Nephron progenitor cell (in vitro differentiated cells): ENCODE measurements around the gene ADORA1.

ENCODE experiments used
- DNase-seq: peaks from one replicate; pipeline ENCODE4 v3.0.0; 2021
- H3K27ac Mint-ChIP-seq: 2 replicates; pipeline ENCODE4 v1.8.0; 2021; ENCODE audit warnings: mild to moderate bottlenecking, moderate library complexity, mixed read lengths
- H3K27me3 Mint-ChIP-seq: 2 replicates; pipeline ENCODE4 v1.8.0; 2021; ENCODE audit warnings: mild to moderate bottlenecking, low read depth, mixed read lengths; ENCODE audit not compliant: poor library complexity
- H3K36me3 Mint-ChIP-seq: 2 replicates; pipeline ENCODE4 v1.8.0; 2021; ENCODE audit warnings: low read depth, mixed read lengths
- H3K4me1 Mint-ChIP-seq: 2 replicates; pipeline ENCODE4 v1.8.0; 2021; ENCODE audit warnings: mixed read lengths
- H3K4me3 Mint-ChIP-seq: 2 replicates; pipeline ENCODE4 v1.8.0; 2021; ENCODE audit warnings: mild to moderate bottlenecking, moderate library complexity, mixed read lengths
- H3K9me3 Mint-ChIP-seq: 2 replicates; pipeline ENCODE4 v1.8.0; 2021; ENCODE audit warnings: mild to moderate bottlenecking, moderate library complexity, mixed read lengths
- TF ChIP-seq, protein P1 (sequence below): fragments of 200-600 bp; sonication (generic); IDR thresholded peaks from 2 replicates; pipeline ENCODE4 v1.5.0; 2021; ENCODE audit warnings: antibody characterized with exemption

Gene ADORA1

DNA sequence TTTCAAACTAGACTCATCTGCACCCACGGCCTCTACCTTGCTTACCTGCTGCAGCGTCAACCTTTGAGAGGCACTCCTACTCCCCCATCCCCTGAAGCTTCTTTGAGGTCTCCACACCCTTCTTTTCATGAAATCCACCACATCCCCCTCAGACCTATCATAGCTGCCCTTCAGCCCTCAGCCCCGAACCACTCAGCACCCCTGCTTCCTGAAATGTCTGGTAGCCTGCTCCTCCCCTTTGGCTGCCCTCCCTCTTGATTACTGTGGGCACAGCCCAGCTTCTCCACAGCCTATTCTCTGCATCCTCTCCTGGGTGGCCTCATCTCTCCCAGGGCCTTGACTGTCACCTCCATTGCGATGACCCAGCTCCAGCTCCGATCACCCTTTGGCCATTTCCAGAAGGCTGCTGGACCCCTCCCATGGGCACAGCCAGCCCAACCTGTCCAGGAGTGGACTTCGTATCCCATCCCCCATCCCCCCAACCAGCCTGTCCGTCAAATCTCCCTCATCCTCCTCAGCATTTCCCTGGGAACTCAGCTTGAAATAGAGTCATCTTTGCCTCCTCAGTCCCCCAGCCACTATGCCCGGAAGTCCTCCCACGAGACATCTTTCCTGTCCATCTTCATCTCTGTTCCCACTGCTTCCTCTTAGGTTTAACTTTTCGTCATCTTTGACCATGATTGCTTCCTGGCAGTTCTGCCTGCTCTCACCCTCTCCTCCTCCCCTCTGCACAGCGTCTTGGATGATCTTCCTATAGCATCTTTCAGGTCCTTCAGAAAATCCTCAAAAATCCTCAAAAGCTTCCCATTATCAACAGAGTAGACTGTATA is 6.1 kb upstream of the ADORA1 start:
- no peak for DNase-seq
- TF ChIP-seq, protein P1, sequence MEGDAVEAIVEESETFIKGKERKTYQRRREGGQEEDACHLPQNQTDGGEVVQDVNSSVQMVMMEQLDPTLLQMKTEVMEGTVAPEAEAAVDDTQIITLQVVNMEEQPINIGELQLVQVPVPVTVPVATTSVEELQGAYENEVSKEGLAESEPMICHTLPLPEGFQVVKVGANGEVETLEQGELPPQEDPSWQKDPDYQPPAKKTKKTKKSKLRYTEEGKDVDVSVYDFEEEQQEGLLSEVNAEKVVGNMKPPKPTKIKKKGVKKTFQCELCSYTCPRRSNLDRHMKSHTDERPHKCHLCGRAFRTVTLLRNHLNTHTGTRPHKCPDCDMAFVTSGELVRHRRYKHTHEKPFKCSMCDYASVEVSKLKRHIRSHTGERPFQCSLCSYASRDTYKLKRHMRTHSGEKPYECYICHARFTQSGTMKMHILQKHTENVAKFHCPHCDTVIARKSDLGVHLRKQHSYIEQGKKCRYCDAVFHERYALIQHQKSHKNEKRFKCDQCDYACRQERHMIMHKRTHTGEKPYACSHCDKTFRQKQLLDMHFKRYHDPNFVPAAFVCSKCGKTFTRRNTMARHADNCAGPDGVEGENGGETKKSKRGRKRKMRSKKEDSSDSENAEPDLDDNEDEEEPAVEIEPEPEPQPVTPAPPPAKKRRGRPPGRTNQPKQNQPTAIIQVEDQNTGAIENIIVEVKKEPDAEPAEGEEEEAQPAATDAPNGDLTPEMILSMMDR: no peak
- H3K27ac Mint-ChIP-seq: peak overlapping the region; percentile 7
- peaks cover 43% of the 10 kb centered on the region for H3K27me3 Mint-ChIP-seq
- H3K4me3 Mint-ChIP-seq: no peak overlapping the region
- no peaks in the 10 kb centered on the region for H3K9me3 Mint-ChIP-seq
- H3K36me3 Mint-ChIP-seq: no peaks in the 10 kb centered on the region
- peaks cover 32% of the 10 kb centered on the region for H3K4me1 Mint-ChIP-seq

DNA sequence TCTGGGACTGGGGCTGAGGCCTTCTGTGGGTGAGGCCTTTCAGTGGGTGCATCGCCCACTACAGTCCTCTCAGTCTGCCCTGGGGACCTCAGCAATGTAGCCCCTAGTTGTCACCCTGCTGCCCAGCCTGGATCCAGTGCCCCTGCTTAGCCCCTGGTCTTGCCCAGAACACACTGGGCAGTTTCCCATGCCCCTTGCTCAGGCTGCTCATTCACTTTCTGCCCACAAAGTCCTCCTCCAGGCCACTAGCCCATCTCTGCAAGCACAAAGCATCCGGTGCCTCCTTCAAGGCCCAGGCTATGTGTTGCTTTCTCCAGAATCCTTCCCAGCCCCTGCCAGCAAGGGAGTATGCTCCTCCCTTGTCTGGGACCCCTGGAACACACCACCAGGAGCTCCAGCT is 5.4 kb upstream of the ADORA1 start:
- DNase-seq: no peak
- Mint-ChIP-seq H3K27ac (no peak overlapping the region), H3K27me3 (peaks cover 46% of the 10 kb centered on the region), H3K9me3 (no peaks in the 10 kb centered on the region), H3K4me1 (peaks cover 39% of the 10 kb centered on the region), H3K4me3 (no peak overlapping the region), H3K36me3 (no peaks in the 10 kb centered on the region)
- TF ChIP-seq, protein P1: no peak

DNA sequence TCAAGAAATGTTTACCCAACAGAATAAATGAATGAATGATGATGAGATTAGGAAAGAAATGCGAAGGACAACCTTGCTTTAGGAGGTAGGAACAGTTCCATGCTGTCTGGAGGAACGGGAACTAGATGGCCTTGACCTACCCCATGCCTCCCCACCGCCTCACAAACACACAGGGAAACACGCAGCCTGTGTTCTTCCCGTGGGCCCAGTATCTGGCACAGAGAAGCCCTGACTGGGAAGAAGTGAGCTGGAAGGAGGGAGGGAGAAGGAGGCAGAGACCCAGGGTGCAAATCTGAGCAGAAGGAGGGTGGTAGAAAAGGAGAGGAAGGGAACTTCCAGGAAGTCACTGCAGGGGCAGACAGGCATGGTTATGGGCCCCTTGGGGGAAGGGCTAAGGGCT is 3.5 kb upstream of the ADORA1 start:
- DNase-seq: no peak
- no peak overlapping the region for H3K27ac Mint-ChIP-seq
- TF ChIP-seq, protein P1: no peak
- peaks cover 48% of the 10 kb centered on the region for H3K4me1 Mint-ChIP-seq
- H3K4me3 Mint-ChIP-seq: no peak overlapping the region
- H3K9me3 Mint-ChIP-seq: no peaks in the 10 kb centered on the region
- peaks cover 59% of the 10 kb centered on the region for H3K27me3 Mint-ChIP-seq
- H3K36me3 Mint-ChIP-seq: no peaks in the 10 kb centered on the region

DNA sequence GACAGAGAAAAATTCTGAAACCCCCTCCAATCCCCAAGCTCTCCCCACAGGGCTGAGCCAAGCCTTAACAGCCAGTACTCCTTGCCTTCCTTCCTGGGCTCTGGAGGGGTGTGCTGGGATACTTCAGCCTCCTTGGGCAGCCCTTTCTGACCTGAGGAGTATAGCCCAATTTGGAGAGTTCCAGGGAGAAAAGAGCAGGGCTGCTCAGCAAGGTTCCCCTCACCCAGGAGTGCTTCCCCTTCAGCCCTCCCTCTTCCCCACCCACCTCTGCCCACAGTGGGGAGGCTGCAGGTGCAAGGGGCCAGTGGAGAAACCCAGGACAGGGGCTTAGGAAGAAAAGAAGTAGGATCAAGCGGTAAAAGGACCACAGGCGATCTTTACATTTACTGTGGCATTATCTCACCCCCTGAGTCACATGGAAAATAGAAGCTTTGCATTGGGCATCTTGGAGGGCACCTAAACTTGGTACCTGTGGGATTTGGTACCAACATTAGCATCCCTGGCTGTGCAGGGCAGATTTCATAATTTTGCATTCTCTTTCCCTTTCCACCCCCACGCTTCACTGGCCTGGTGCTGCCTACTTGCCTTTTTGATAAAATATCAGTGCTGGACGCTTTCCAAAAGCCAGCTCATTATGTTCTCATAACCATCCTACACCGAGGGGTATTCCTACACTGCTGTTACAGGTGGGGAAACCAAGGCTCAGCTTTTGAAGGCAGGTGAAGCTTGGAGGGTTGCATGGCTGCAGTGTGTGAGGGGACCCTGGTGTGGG is 2.8 kb upstream of the ADORA1 start:
- Mint-ChIP-seq H3K36me3 (no peaks in the 10 kb centered on the region), H3K4me1 (peaks cover 48% of the 10 kb centered on the region), H3K27me3 (peaks cover 65% of the 10 kb centered on the region), H3K27ac (no peak overlapping the region), H3K4me3 (no peak overlapping the region), H3K9me3 (no peaks in the 10 kb centered on the region)
- TF ChIP-seq, protein P1: no peak
- DNase-seq: no peak

DNA sequence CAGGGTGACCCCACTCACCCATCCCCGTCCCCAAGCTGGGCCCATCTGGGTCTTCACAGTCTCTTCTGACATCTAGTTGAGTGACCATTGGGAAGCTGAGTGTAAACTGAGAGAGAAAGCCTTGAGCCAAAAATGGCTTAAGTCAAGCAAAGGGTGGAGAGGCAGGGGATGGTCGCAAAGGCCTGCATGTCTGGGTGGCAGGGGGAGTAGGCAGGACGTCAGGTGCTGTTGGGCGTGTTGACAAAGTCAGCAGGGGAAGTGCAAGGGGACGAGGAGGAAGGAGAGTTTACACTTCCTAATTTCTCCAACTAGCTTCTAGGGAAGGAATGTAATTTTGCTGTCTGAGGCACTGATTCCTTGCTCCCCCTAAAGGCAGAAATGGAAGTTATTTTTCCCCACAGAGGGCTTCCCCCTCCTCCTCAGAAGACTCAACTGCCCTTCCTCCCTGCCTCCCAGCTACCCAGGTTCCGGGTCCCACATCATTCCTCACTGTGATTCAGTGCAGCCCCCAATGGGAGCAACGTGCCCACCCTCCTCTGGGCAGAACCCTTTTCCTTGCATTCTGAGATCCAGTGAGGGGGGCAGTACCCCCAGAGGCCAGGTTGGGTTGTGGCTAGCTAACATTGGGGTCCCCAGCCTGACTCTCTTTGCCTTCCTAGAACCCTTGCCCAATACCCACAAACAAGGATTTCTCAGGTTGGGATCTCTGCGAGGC is 1.2 kb upstream of the ADORA1 start:
- peaks cover 42% of the 10 kb centered on the region for H3K4me1 Mint-ChIP-seq
- H3K9me3 Mint-ChIP-seq: no peaks in the 10 kb centered on the region
- peaks cover 64% of the 10 kb centered on the region for H3K27me3 Mint-ChIP-seq
- no peaks in the 10 kb centered on the region for H3K36me3 Mint-ChIP-seq
- no peak for DNase-seq
- TF ChIP-seq, protein P1: peak; percentile 39
- peak overlapping the region; percentile 78 for H3K4me3 Mint-ChIP-seq
- no peak overlapping the region for H3K27ac Mint-ChIP-seq
